ENCODE results near the gene UHMK1.

GRCh38 chr1:162565460-162565859 lies 67.8 kb downstream of the UHMK1 start:
- TF ChIP-seq CTCF (IDR thresholded peaks at IDR 0.05; ENCODE audit: insufficient read depth, low read length), result no peak
- no peak for TF ChIP-seq GABPA (IDR thresholded peaks at IDR 0.05; ENCODE audit: low read depth)
- TF ChIP-seq POLR2AphosphoS5 (IDR thresholded peaks at IDR 0.05; ENCODE audit: low read depth), result no peak
- TF ChIP-seq SPI1 (IDR thresholded peaks at IDR 0.05; ENCODE audit: borderline replicate concordance, low read depth), result no peak

Data from HL-60 (cell line).